Measurements from ENCODE around the gene UBE2V1. TPM values are rescaled to one million over a fixed set of nuclear protein-coding genes. Genes with fewer than 3 reads are reported as not detected.

Gene UBE2V1
- total RNA-seq, 1 donor = 105 TPM

DNA sequence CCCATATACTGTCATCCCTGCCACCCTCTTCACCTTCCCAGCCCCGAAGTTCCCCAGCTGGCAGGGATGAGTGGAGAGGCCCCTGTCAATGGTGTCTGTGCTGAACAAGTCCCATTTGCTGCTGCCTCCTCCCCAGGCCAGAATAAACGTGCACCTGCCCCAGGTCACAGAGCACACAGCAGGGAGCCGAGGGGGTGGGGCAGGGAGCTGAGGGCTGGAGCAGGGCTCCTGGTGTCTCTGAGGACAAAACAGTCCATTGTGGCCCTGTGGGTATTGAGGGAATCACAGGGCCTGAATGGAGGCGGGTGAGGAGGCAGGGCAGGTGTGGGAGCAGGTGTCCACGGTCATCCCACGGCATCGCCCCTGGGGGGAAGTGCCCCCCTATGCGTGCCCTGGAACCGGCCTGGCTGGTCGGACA is 74.4 kb downstream of the UBE2V1 start:
- DNase-seq (ENCODE audit: low read depth) = no peak
- TF ChIP-seq, protein P1, sequence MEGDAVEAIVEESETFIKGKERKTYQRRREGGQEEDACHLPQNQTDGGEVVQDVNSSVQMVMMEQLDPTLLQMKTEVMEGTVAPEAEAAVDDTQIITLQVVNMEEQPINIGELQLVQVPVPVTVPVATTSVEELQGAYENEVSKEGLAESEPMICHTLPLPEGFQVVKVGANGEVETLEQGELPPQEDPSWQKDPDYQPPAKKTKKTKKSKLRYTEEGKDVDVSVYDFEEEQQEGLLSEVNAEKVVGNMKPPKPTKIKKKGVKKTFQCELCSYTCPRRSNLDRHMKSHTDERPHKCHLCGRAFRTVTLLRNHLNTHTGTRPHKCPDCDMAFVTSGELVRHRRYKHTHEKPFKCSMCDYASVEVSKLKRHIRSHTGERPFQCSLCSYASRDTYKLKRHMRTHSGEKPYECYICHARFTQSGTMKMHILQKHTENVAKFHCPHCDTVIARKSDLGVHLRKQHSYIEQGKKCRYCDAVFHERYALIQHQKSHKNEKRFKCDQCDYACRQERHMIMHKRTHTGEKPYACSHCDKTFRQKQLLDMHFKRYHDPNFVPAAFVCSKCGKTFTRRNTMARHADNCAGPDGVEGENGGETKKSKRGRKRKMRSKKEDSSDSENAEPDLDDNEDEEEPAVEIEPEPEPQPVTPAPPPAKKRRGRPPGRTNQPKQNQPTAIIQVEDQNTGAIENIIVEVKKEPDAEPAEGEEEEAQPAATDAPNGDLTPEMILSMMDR (IDR thresholded peaks at IDR 0.05; ENCODE audit: insufficient read depth, low read length) = no peak
- no peak overlapping the region for H3K4me3 ChIP-seq (ENCODE audit: low read depth, low read length)

DNA sequence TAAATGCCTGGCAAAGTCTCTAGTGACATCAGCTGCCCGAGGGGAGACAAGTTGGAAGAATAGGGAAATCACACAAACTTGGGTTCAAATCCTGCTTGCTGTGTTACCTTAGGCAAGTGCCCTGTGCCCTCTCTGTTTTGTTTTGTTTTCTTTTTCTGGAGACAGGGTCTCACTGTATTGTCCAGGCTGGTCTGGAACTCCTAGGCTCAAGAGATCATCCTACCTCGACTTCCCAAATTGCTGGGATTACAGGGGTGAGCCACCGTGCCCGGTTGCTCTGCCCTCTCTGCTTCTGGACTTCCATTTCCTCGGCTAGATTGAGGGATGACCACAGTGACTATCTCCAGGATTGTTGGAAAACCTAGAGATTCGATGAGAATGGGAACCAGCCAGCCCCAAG is 74.8 kb downstream of the UBE2V1 start:
- DNase-seq (ENCODE audit: low read depth) = no peak
- TF ChIP-seq, protein P1 (IDR thresholded peaks at IDR 0.05; ENCODE audit: insufficient read depth, low read length) = no peak
- H3K4me3 ChIP-seq (ENCODE audit: low read depth, low read length) = no peak overlapping the region

DNA sequence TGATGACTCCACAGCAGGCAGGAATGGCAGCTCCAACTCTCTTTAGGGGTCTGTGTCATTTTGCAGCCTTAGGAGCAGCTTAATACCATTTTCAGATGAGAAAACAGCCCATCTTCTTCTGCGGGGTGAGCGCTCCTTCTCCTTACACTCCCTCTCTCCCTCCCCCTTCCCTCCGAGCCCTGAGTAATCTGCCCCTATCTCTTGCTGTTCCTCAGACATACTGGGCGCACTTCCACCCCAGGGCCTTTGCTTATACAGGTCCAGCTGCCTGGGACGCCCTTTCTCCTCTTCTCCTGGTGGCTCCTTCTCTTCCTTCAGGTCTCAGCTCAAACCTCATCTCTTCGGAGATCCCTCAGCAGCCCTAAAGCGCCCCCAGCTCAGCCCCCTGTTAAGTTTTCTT is 75.4 kb downstream of the UBE2V1 start:
- no peak for DNase-seq (ENCODE audit: low read depth)
- TF ChIP-seq, protein P1 (IDR thresholded peaks at IDR 0.05; ENCODE audit: insufficient read depth, low read length) = no peak
- H3K4me3 ChIP-seq (ENCODE audit: low read depth, low read length) = no peak overlapping the region

DNA sequence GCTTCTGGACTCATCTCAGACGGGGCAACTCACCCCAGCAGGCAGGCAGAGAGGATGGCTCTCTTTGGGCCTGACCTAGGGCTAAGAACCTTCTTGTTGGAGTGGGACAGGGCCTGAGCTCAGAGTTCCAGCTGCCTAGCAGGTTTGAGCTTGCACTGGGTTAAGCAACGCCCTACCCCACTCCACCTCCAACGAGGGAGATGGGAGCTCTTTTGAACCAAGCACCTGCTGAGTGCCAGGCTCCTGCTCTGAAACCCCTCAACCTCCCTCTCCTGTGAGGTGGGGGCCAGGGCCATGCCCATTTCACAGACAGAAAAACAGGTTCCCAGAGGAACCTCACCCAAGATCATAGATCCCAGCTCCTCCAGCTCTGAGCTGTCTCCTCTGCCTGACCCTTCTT is 75.8 kb downstream of the UBE2V1 start:
- DNase-seq (ENCODE audit: low read depth) = no peak
- no peak overlapping the region for H3K4me3 ChIP-seq (ENCODE audit: low read depth, low read length)
- TF ChIP-seq, protein P1 (IDR thresholded peaks at IDR 0.05; ENCODE audit: insufficient read depth, low read length) = no peak

DNA sequence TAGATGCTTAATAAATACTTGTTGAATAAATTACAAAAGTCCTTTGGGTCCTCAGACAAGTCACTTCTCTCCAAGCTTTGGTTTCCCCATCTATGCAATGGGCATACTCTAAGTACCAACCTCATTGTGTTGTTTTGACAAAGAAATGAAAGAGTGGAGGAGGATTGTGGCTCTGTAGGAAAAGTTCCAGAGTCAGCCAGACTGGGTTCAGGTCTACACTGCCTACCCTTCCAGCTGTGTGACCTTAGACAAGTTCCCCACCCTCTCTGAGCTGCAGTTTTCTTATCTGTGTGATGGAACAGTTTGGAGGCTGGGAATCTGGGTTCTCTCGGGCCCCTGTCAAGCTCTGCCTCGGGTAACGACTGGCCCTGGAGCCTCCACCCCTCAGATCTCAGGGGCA is 76.2 kb downstream of the UBE2V1 start:
- TF ChIP-seq, protein P1 (IDR thresholded peaks at IDR 0.05; ENCODE audit: insufficient read depth, low read length) = no peak
- no peak for DNase-seq (ENCODE audit: low read depth)
- no peak overlapping the region for H3K4me3 ChIP-seq (ENCODE audit: low read depth, low read length)

DNA sequence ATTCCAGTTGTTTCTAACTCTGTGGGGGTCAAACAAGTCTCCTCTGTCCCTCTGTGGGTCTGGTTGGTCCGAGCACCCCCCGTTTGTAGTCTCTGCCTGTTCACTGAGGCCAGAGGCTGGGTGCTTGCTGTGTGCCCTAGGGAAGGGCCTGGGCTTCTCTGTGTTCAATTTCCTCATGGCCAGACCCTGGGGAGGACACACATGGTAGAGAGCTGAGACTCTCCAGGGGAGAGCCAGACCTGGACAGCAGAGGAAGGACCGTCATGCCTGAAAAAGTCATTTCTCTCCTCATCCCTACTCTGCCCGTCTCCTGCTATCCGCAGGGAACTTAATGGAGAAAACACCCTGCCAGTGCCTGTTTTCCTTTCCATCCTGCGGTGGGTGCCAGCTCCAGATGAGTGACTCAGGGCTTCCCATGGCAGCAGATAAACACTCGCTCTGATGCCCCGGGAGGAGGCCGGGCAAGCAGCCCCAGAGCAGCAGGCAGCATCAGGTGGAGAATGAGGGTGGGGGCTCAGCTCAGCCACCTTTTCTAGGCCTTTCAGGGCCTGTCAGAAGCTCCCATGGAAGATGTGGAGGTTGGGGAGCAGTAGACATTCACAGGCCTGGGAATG is 78.3 kb downstream of the UBE2V1 start:
- no peak overlapping the region for H3K4me3 ChIP-seq (ENCODE audit: low read depth, low read length)
- TF ChIP-seq, protein P1 (IDR thresholded peaks at IDR 0.05; ENCODE audit: insufficient read depth, low read length) = no peak
- DNase-seq (ENCODE audit: low read depth) = peak; percentile 36

All from fibroblast of the aortic adventitia (primary cell).